ENCODE results near the gene CAVIN2. TPM values are rescaled to one million over a fixed set of nuclear protein-coding genes. Genes with fewer than 3 reads are reported as not detected.

Gene CAVIN2
- polyA plus RNA-seq, 1 donor from 2014 or later, result not detected

GRCh38 chr2:191857259-191857805, 10.4 kb upstream of the CAVIN2 start:
- Histone ChIP-seq H3K4me3 (ENCODE audit: low read length) (no peak overlapping the region), H3K27me3 (ENCODE audit: insufficient read depth, low read depth, low read length) (no peaks in the 10 kb centered on the region), H3K9me2 (ENCODE audit: insufficient read depth, low read length) (no peaks in the 10 kb centered on the region), H3K36me3 (ENCODE audit: insufficient read depth, low read length) (no peaks in the 10 kb centered on the region), H3F3A (ENCODE audit: insufficient read depth, low read length, poor library complexity, severe bottlenecking) (no peaks in the 10 kb centered on the region), H3K4me2 (ENCODE audit: low read length) (no peak overlapping the region), H3K27ac (ENCODE audit: low read length) (no peak overlapping the region), H3K79me2 (replicated peaks; ENCODE audit: insufficient read depth, low read length) (no peaks in the 10 kb centered on the region), H3K9ac (ENCODE audit: low read length) (no peak overlapping the region), H4K20me1 (ENCODE audit: insufficient read depth) (no peaks in the 10 kb centered on the region), H2AFZ (ENCODE audit: low read depth, low read length) (no peak overlapping the region), H3K9me3 (ENCODE audit: low read length) (no peaks in the 10 kb centered on the region)
- TF ChIP-seq RAD21 (conservative IDR thresholded peaks at IDR 0.05) (no peak), SMC3 (conservative IDR thresholded peaks at IDR 0.05; ENCODE audit: poor library complexity) (no peak), EZH2 (IDR thresholded peaks at IDR 0.05; ENCODE audit: borderline replicate concordance, insufficient read depth, low read length, poor library complexity, severe bottlenecking) (no peak), CTCF (IDR thresholded peaks at IDR 0.05; ENCODE audit: poor library complexity, severe bottlenecking) (no peak), MXI1 (conservative IDR thresholded peaks at IDR 0.05; ENCODE audit: poor library complexity, severe bottlenecking) (no peak), TAF1 (IDR thresholded peaks at IDR 0.05; ENCODE audit: low read depth) (no peak), POLR2AphosphoS5 (IDR thresholded peaks at IDR 0.05) (no peak), EP300 (conservative IDR thresholded peaks at IDR 0.05; ENCODE audit: poor library complexity, severe bottlenecking) (no peak)
- TF ChIP-seq, protein P1, sequence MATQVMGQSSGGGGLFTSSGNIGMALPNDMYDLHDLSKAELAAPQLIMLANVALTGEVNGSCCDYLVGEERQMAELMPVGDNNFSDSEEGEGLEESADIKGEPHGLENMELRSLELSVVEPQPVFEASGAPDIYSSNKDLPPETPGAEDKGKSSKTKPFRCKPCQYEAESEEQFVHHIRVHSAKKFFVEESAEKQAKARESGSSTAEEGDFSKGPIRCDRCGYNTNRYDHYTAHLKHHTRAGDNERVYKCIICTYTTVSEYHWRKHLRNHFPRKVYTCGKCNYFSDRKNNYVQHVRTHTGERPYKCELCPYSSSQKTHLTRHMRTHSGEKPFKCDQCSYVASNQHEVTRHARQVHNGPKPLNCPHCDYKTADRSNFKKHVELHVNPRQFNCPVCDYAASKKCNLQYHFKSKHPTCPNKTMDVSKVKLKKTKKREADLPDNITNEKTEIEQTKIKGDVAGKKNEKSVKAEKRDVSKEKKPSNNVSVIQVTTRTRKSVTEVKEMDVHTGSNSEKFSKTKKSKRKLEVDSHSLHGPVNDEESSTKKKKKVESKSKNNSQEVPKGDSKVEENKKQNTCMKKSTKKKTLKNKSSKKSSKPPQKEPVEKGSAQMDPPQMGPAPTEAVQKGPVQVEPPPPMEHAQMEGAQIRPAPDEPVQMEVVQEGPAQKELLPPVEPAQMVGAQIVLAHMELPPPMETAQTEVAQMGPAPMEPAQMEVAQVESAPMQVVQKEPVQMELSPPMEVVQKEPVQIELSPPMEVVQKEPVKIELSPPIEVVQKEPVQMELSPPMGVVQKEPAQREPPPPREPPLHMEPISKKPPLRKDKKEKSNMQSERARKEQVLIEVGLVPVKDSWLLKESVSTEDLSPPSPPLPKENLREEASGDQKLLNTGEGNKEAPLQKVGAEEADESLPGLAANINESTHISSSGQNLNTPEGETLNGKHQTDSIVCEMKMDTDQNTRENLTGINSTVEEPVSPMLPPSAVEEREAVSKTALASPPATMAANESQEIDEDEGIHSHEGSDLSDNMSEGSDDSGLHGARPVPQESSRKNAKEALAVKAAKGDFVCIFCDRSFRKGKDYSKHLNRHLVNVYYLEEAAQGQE (IDR thresholded peaks at IDR 0.05; ENCODE audit: borderline replicate concordance), result no peak

- H3K36me3 ChIP-seq (ENCODE audit: insufficient read depth, low read length), result no peaks in the 10 kb centered on the region
- no peak overlapping the region for H3K4me3 ChIP-seq (ENCODE audit: low read length)
- TF ChIP-seq TAF1 (IDR thresholded peaks at IDR 0.05; ENCODE audit: low read depth) (no peak), CTCF (IDR thresholded peaks at IDR 0.05; ENCODE audit: poor library complexity, severe bottlenecking) (no peak), POLR2AphosphoS5 (IDR thresholded peaks at IDR 0.05) (no peak), RAD21 (conservative IDR thresholded peaks at IDR 0.05) (no peak), EZH2 (IDR thresholded peaks at IDR 0.05; ENCODE audit: borderline replicate concordance, insufficient read depth, low read length, poor library complexity, severe bottlenecking) (no peak), MXI1 (conservative IDR thresholded peaks at IDR 0.05; ENCODE audit: poor library complexity, severe bottlenecking) (no peak), SMC3 (conservative IDR thresholded peaks at IDR 0.05; ENCODE audit: poor library complexity) (no peak), EP300 (conservative IDR thresholded peaks at IDR 0.05; ENCODE audit: poor library complexity, severe bottlenecking) (no peak)
- TF ChIP-seq, protein P1 (IDR thresholded peaks at IDR 0.05; ENCODE audit: borderline replicate concordance), result no peak
- H3K79me2 ChIP-seq (replicated peaks; ENCODE audit: insufficient read depth, low read length), result no peaks in the 10 kb centered on the region
- H3F3A ChIP-seq (ENCODE audit: insufficient read depth, low read length, poor library complexity, severe bottlenecking), result no peaks in the 10 kb centered on the region
- H3K9me2 ChIP-seq (ENCODE audit: insufficient read depth, low read length), result no peaks in the 10 kb centered on the region
- H4K20me1 ChIP-seq (ENCODE audit: insufficient read depth), result no peaks in the 10 kb centered on the region
- H3K27ac ChIP-seq (ENCODE audit: low read length), result no peak overlapping the region
- H3K9ac ChIP-seq (ENCODE audit: low read length), result no peak overlapping the region
- no peaks in the 10 kb centered on the region for H3K9me3 ChIP-seq (ENCODE audit: low read length)
- H3K4me2 ChIP-seq (ENCODE audit: low read length), result no peak overlapping the region
- no peak overlapping the region for H2AFZ ChIP-seq (ENCODE audit: low read depth, low read length)
- no peaks in the 10 kb centered on the region for H3K27me3 ChIP-seq (ENCODE audit: insufficient read depth, low read depth, low read length)
Measured at GRCh38 chr2:191856111-191856876, 9.4 kb upstream of the CAVIN2 start.
